HEK293 (cell line): Measurements from ENCODE around the gene TRMT6.

ENCODE experiments used
- CTCF ChIA-PET: fragments of 350-600 bp; formaldehyde crosslinking; extraction: SDS; loops from one replicate; lab custom pipeline; 2021; ENCODE audit warnings: antibody characterized with exemption; lab: Yijun Ruan, JAX
- POLR2A ChIA-PET: fragments of 300-600 bp; formaldehyde crosslinking; extraction: SDS; loops from one replicate; lab custom pipeline; 2020; ENCODE audit warnings: antibody characterized with exemption, inconsistent platforms; lab: Yijun Ruan, JAX
- H3K27ac ChIP-seq: fragments of 200-500 bp; sonication (Bioruptor generic); 2 replicates; pipeline ENCODE4 v1.5.1; 2014; ENCODE audit warnings: low read depth, low read length, control low read depth, inconsistent platforms; ENCODE audit errors: extremely low read depth
- H3K36me3 ChIP-seq, 2 experiments: fragments of 200-500 bp in 1 of 2; sonication (Bioruptor generic) in 1 of 2; 1 replicate in 1 of 2; 2 replicates in 1 of 2; pipeline ENCODE4 v1.5.1; 2014 to 2017; ENCODE audit warnings: inconsistent platforms in 2 of 2, low read length in 2 of 2; ENCODE audit not compliant: control insufficient read depth in 2 of 2, insufficient read depth in 1 of 2
- H3K4me1 ChIP-seq: fragments of 200-500 bp; sonication (Bioruptor generic); 2 replicates; pipeline ENCODE4 v1.5.1; 2014; ENCODE audit warnings: mild to moderate bottlenecking, low read length, inconsistent platforms; ENCODE audit not compliant: control insufficient read depth, insufficient read depth
- H3K4me3 ChIP-seq: 2 replicates; pipeline ENCODE4 v1.5.1; 2011; ENCODE audit warnings: low read depth, mild to moderate bottlenecking, control low read depth, low read length, moderate library complexity
- H3K9me3 ChIP-seq: fragments of 200-500 bp; sonication (Bioruptor generic); 2 replicates; pipeline ENCODE4 v1.5.1; 2014; ENCODE audit warnings: low read depth, low read length, inconsistent platforms; ENCODE audit not compliant: control insufficient read depth, insufficient read depth
- ELK4 ChIP-seq: IDR thresholded peaks from 2 replicates; pipeline ENCODE4 v1.6.1; 2011; ENCODE audit warnings: mild to moderate bottlenecking, low read depth, low read length, borderline replicate concordance
- INSM2 ChIP-seq: fragments of 450-650 bp; formaldehyde crosslinking; IDR thresholded peaks from 2 replicates; pipeline ENCODE4 v1.5.1; 2016; ENCODE audit warnings: missing biosample characterization, missing genetic modification characterization
- KLF8 ChIP-seq: fragments of 450-650 bp; formaldehyde crosslinking; IDR thresholded peaks from 2 replicates; pipeline ENCODE4 v1.5.1; 2016; ENCODE audit warnings: missing biosample characterization, missing genetic modification characterization
- PBX3 ChIP-seq: sonication (generic); formaldehyde crosslinking; IDR thresholded peaks from 2 replicates; pipeline ENCODE4 v1.8.1; 2022; ENCODE audit warnings: mild to moderate bottlenecking, moderate library complexity, missing genetic modification reagents
- RBAK ChIP-seq: fragments of 450-650 bp; formaldehyde crosslinking; IDR thresholded peaks from 2 replicates; pipeline ENCODE4 v1.5.1; 2016; ENCODE audit warnings: missing biosample characterization, missing genetic modification characterization
- SP3 ChIP-seq: fragments of 450-650 bp; formaldehyde crosslinking; IDR thresholded peaks from 2 replicates; pipeline ENCODE4 v1.5.1; 2016; ENCODE audit warnings: missing biosample characterization, missing genetic modification characterization
- TRIM28 ChIP-seq: IDR thresholded peaks from 2 replicates; pipeline ENCODE4 v1.6.1; 2011; ENCODE audit warnings: low read length, control low read depth, borderline replicate concordance
- ZBTB20 ChIP-seq: fragments of 450-650 bp; formaldehyde crosslinking; IDR thresholded peaks from 2 replicates; pipeline ENCODE4 v1.5.1; 2016; ENCODE audit warnings: missing biosample characterization, missing genetic modification characterization
- ZBTB21 ChIP-seq: fragments of 450-650 bp; formaldehyde crosslinking; IDR thresholded peaks from 2 replicates; pipeline ENCODE4 v1.5.1; 2017; ENCODE audit warnings: missing biosample characterization, missing genetic modification characterization
- ZEB2 ChIP-seq: fragments of 450-650 bp; formaldehyde crosslinking; IDR thresholded peaks from 2 replicates; pipeline ENCODE4 v1.5.1; 2016; ENCODE audit warnings: missing biosample characterization, missing genetic modification characterization
- ZFP3 ChIP-seq: fragments of 450-650 bp; formaldehyde crosslinking; IDR thresholded peaks from 2 replicates; pipeline ENCODE4 v1.5.1; 2016; ENCODE audit warnings: low read depth, missing biosample characterization, missing genetic modification characterization
- ZFP41 ChIP-seq: fragments of 450-650 bp; formaldehyde crosslinking; IDR thresholded peaks from 2 replicates; pipeline ENCODE4 v1.5.1; 2016; ENCODE audit warnings: missing biosample characterization, missing genetic modification characterization, borderline replicate concordance
- ZNF16 ChIP-seq: fragments of 450-650 bp; formaldehyde crosslinking; IDR thresholded peaks from 2 replicates; pipeline ENCODE4 v1.5.1; 2016; ENCODE audit warnings: low read depth, missing biosample characterization, missing genetic modification characterization
- ZNF302 ChIP-seq: fragments of 450-650 bp; formaldehyde crosslinking; IDR thresholded peaks from 2 replicates; pipeline ENCODE4 v1.5.1; 2016; ENCODE audit warnings: missing biosample characterization, missing genetic modification characterization, low read depth
- ZNF350 ChIP-seq: fragments of 450-650 bp; formaldehyde crosslinking; IDR thresholded peaks from 2 replicates; pipeline ENCODE4 v1.5.0; 2017; ENCODE audit warnings: missing biosample characterization, mild to moderate bottlenecking, missing genetic modification characterization
- ZNF391 ChIP-seq: fragments of 450-650 bp; formaldehyde crosslinking; IDR thresholded peaks from 2 replicates; pipeline ENCODE4 v1.5.1; 2016; ENCODE audit warnings: low read depth, missing biosample characterization, missing genetic modification characterization, borderline replicate concordance
- ZNF433 ChIP-seq: fragments of 450-650 bp; formaldehyde crosslinking; IDR thresholded peaks from 2 replicates; pipeline ENCODE4 v1.5.1; 2016; ENCODE audit warnings: missing biosample characterization, missing genetic modification characterization, low read depth
- ZNF48 ChIP-seq: fragments of 450-650 bp; formaldehyde crosslinking; IDR thresholded peaks from 2 replicates; pipeline ENCODE4 v1.5.1; 2016; ENCODE audit warnings: missing biosample characterization, missing genetic modification characterization
- ZNF510 ChIP-seq: fragments of 450-650 bp; formaldehyde crosslinking; IDR thresholded peaks from 2 replicates; pipeline ENCODE4 v1.5.1; 2018; ENCODE audit warnings: mild to moderate bottlenecking, missing genetic modification characterization, missing biosample characterization; ENCODE audit not compliant: insufficient replicate concordance
- ZNF513 ChIP-seq: fragments of 450-650 bp; IDR thresholded peaks from 2 replicates; pipeline ENCODE4 v1.5.1; 2018; ENCODE audit warnings: missing biosample characterization, missing genetic modification characterization
- ZNF555 ChIP-seq: fragments of 450-650 bp; formaldehyde crosslinking; conservative IDR thresholded peaks from 2 replicates; pipeline ENCODE4 v1.5.1; 2017; ENCODE audit warnings: missing biosample characterization, mild to moderate bottlenecking, missing genetic modification characterization, inconsistent platforms
- ZNF623 ChIP-seq: fragments of 450-650 bp; formaldehyde crosslinking; IDR thresholded peaks from 2 replicates; pipeline ENCODE4 v1.5.1; 2016; ENCODE audit warnings: missing biosample characterization, missing genetic modification characterization
- ZNF654 ChIP-seq: fragments of 450-650 bp; formaldehyde crosslinking; IDR thresholded peaks from 2 replicates; pipeline ENCODE4 v1.5.1; 2016; ENCODE audit warnings: low read depth, missing biosample characterization, missing genetic modification characterization
- ZNF660 ChIP-seq: fragments of 450-650 bp; IDR thresholded peaks from 2 replicates; pipeline ENCODE4 v1.5.1; 2018; ENCODE audit warnings: missing biosample characterization, mild to moderate bottlenecking, missing genetic modification characterization
- ZNF677 ChIP-seq: fragments of 450-650 bp; IDR thresholded peaks from 2 replicates; pipeline ENCODE4 v1.5.0; 2018; ENCODE audit warnings: missing biosample characterization, mild to moderate bottlenecking, missing genetic modification characterization, moderate library complexity
- ZNF704 ChIP-seq: fragments of 450-650 bp; formaldehyde crosslinking; IDR thresholded peaks from 2 replicates; pipeline ENCODE4 v1.5.1; 2016; ENCODE audit warnings: missing biosample characterization, missing genetic modification characterization
- ZNF768 ChIP-seq: fragments of 450-650 bp; formaldehyde crosslinking; IDR thresholded peaks from 2 replicates; pipeline ENCODE4 v1.5.1; 2018; ENCODE audit warnings: missing biosample characterization, mild to moderate bottlenecking, missing genetic modification characterization
- ZNF785 ChIP-seq: fragments of 450-650 bp; formaldehyde crosslinking; IDR thresholded peaks from 2 replicates; pipeline ENCODE4 v1.5.1; 2016; ENCODE audit warnings: missing biosample characterization, missing genetic modification characterization
- ZNF830 ChIP-seq: fragments of 450-650 bp; IDR thresholded peaks from 2 replicates; pipeline ENCODE4 v1.5.0; 2018; ENCODE audit warnings: missing biosample characterization, missing genetic modification characterization, low read depth, mild to moderate bottlenecking, moderate library complexity
- ZSCAN16 ChIP-seq: fragments of 450-650 bp; formaldehyde crosslinking; IDR thresholded peaks from 2 replicates; pipeline ENCODE4 v1.5.1; 2016; ENCODE audit warnings: missing biosample characterization, missing genetic modification characterization
- ZSCAN23 ChIP-seq: fragments of 450-650 bp; formaldehyde crosslinking; IDR thresholded peaks from 2 replicates; pipeline ENCODE4 v1.5.1; 2016; ENCODE audit warnings: missing biosample characterization, missing genetic modification characterization

TRMT6 gene

GRCh38 chr20:5945963-5946362 is 4.4 kb downstream of the TRMT6 start:
- POLR2A ChIA-PET: no interaction called here
- Histone ChIP-seq H3K4me3 (no peak overlapping the region), H3K27ac (no peak overlapping the region), H3K4me1 (no peaks in the 10 kb centered on the region), H3K36me3 (peaks cover 30 to 71% of the 10 kb centered on the region in 2 experiments), H3K9me3 (no peaks in the 10 kb centered on the region)
- TF ChIP-seq ZNF48 (tag by site-specific recombination) (no peak), ZNF513 (tag by site-specific recombination) (no peak), ZNF433 (no peak), ZNF704 (no peak), ZNF623 (tag by site-specific recombination) (no peak), INSM2 (no peak), PBX3 (CRISPR knock-in tag) (no peak), ZNF391 (tag by site-specific recombination) (no peak), TRIM28 (no peak), ZBTB21 (tag by site-specific recombination) (no peak), ZFP3 (tag by site-specific recombination) (no peak), ZNF510 (tag by site-specific recombination) (no peak), ZEB2 (no peak), ZNF830 (tag by site-specific recombination) (no peak), SP3 (tag by site-specific recombination) (no peak), ZNF302 (tag by site-specific recombination) (no peak), ZBTB20 (tag by site-specific recombination) (no peak)
- TF ChIP-seq, all 188 proteins: peak for 0
- CTCF ChIA-PET: no interaction called here

GRCh38 chr20:5938456-5939029 is 11.8 kb downstream of the TRMT6 start:
- POLR2A ChIA-PET: no interaction called here
- Histone ChIP-seq H3K9me3 (no peaks in the 10 kb centered on the region), H3K36me3 (peaks cover 23 to 55% of the 10 kb centered on the region in 2 experiments), H3K4me3 (no peak overlapping the region), H3K4me1 (no peaks in the 10 kb centered on the region), H3K27ac (no peak overlapping the region)
- TF ChIP-seq ZNF785 (tag by site-specific recombination) (no peak), ELK4 (no peak), ZNF677 (no peak), RBAK (tag by site-specific recombination) (no peak), KLF8 (no peak), ZSCAN23 (tag by site-specific recombination) (no peak), ZNF391 (tag by site-specific recombination) (no peak), ZNF654 (tag by site-specific recombination) (no peak), ZNF555 (no peak), ZNF350 (tag by site-specific recombination) (no peak), ZFP41 (tag by site-specific recombination) (no peak), ZNF660 (tag by site-specific recombination) (no peak), ZSCAN16 (tag by site-specific recombination) (no peak), ZNF302 (tag by site-specific recombination) (no peak), ZNF768 (tag by site-specific recombination) (no peak), ZNF16 (tag by site-specific recombination) (no peak)
- CTCF ChIA-PET: no interaction called here
